Measurements from ENCODE around the gene RCVRN. TPM values are rescaled to one million over a fixed set of nuclear protein-coding genes. Genes with fewer than 3 reads are reported as not detected.

The RCVRN gene
- polyA plus RNA-seq, 1 of the 3 experiments (the other 2 are of a cell fraction) = not detected

GRCh38 chr17:9854255-9854654 lies 50.8 kb downstream of the RCVRN start (continued):
- TF ChIP-seq USF2 (IDR thresholded peaks at IDR 0.05; ENCODE audit: borderline replicate concordance, low read depth, low read length) (no peak), TAF1 (IDR thresholded peaks at IDR 0.05; ENCODE audit: borderline replicate concordance, low read depth, low read length) (no peak), RCOR1 (IDR thresholded peaks at IDR 0.05; ENCODE audit: low read length) (no peak)

- H3K27ac ChIP-seq (ENCODE audit: low read depth in 2 of 2, low read length in 1 of 2) = no peak overlapping the region
- no peak overlapping the region for H2AFZ ChIP-seq (ENCODE audit: low read depth)
- H3K27me3 ChIP-seq (ENCODE audit: insufficient read depth) = peaks cover 5% of the 10 kb centered on the region; the same call in 1 of the 2 replicates
- no peak overlapping the region for H3K4me2 ChIP-seq
- WGBS (ENCODE audit: low lambda C conversion rate) = 12% methylated on average over 5 of the region's 5 CpGs
- H3K9ac ChIP-seq = no peak overlapping the region
- H3K79me2 ChIP-seq (ENCODE audit: insufficient read depth) = no peaks in the 10 kb centered on the region
- TF ChIP-seq SIN3A (IDR thresholded peaks at IDR 0.05; ENCODE audit: borderline replicate concordance, low read depth, low read length) (no peak), ZBTB33 (IDR thresholded peaks at IDR 0.05; ENCODE audit: borderline replicate concordance, low read depth) (no peak), TCF12 (IDR thresholded peaks at IDR 0.05) (no peak), USF1 (IDR thresholded peaks at IDR 0.05; ENCODE audit: borderline replicate concordance, low read depth) (no peak), MAX (IDR thresholded peaks at IDR 0.05; ENCODE audit: low read depth) (no peak), CHD2 (IDR thresholded peaks at IDR 0.05; ENCODE audit: low read length, partially characterized antibody) (no peak), SMC3 (IDR thresholded peaks at IDR 0.05; ENCODE audit: low read depth, low read length) (no peak), RAD21 (IDR thresholded peaks at IDR 0.05; ENCODE audit: low read length) (no peak)
- no peaks in the 10 kb centered on the region for H3K4me1 ChIP-seq (ENCODE audit: control insufficient read depth in 1 of 2, insufficient read depth in 2 of 2, low read depth in 1 of 2, low read length in 1 of 2)
- ChIA-PET POLR2A (no interaction called here), CTCF (no interaction called here)
- H3K9me3 ChIP-seq = no peaks in the 10 kb centered on the region
- H4K20me1 ChIP-seq (ENCODE audit: insufficient read depth) = no peaks in the 10 kb centered on the region
- H3K4me3 ChIP-seq (ENCODE audit: low read depth in 2 of 2, low read length in 1 of 2) = no peak overlapping the region
- no peak for DNase-seq
- no peaks in the 10 kb centered on the region for H3K36me3 ChIP-seq (replicated peaks in 1 of 2; ENCODE audit: control insufficient read depth in 1 of 2, insufficient read depth in 2 of 2, low read length in 1 of 2)
- no peaks in the 10 kb centered on the region for H3K9me2 ChIP-seq
- no peaks in the 10 kb centered on the region for H3F3A ChIP-seq (replicated peaks; ENCODE audit: insufficient read depth)
Measured at GRCh38 chr17:9850151-9850550, 54.9 kb downstream of the RCVRN start.

Other genes starting within 250 kb of the RCVRN start
- not detected in 2 replicates for gene DHRS7C, start 113.7 kb downstream of the RCVRN start, polyA plus RNA-seq (2012; rRNA removed)
- gene GSG1L2, start 83.2 kb downstream of the RCVRN start, polyA plus RNA-seq (2012; rRNA removed) = not detected in 2 replicates
- not detected in 2 replicates for gene GLP2R, start 79.3 kb downstream of the RCVRN start, polyA plus RNA-seq (2012; rRNA removed)